H9 (cell line): ENCODE results near the gene PRKCA. TPM values are rescaled to one million over a fixed set of nuclear protein-coding genes. Genes with fewer than 3 reads are reported as not detected.

Experiments used
- DNase-seq: peaks from one replicate; pipeline ENCODE4 v3.0.0-alpha.2; 2017
- H2AFZ ChIP-seq: one replicate; pipeline ENCODE4 v1.6.1; 2013; ENCODE audit warnings: mild to moderate bottlenecking, low read length, control low read depth, moderate library complexity
- H2AK5ac ChIP-seq: 2 replicates; pipeline ENCODE4 v1.6.1; 2013; ENCODE audit warnings: low read length, control low read depth, mixed read lengths; ENCODE audit not compliant: insufficient read length
- H2BK120ac ChIP-seq: one replicate; pipeline ENCODE4 v1.6.1; 2013; ENCODE audit warnings: low read depth, mild to moderate bottlenecking, low read length, control low read depth, inconsistent platforms; ENCODE audit not compliant: poor library complexity, severe bottlenecking
- H2BK12ac ChIP-seq: 2 replicates; pipeline ENCODE4 v1.6.1; 2013; ENCODE audit warnings: low read length, control low read depth, mixed read lengths, low read depth; ENCODE audit not compliant: insufficient read length
- H2BK15ac ChIP-seq: 2 replicates; pipeline ENCODE4 v1.6.1; 2013; ENCODE audit warnings: low read depth, low read length, control low read depth
- H2BK20ac ChIP-seq: one replicate; pipeline ENCODE4 v1.6.1; 2013; ENCODE audit warnings: low read depth, mild to moderate bottlenecking, low read length, control low read depth, inconsistent platforms; ENCODE audit not compliant: poor library complexity, severe bottlenecking
- H2BK5ac ChIP-seq: 2 replicates; pipeline ENCODE4 v1.6.1; 2013; ENCODE audit warnings: low read length, control low read depth, mixed read lengths; ENCODE audit not compliant: insufficient read length
- H3K14ac ChIP-seq: 2 replicates; pipeline ENCODE4 v1.6.1; 2013; ENCODE audit warnings: low read length, control low read depth; ENCODE audit not compliant: insufficient read depth
- H3K18ac ChIP-seq: 2 replicates; pipeline ENCODE4 v1.6.1; 2013; ENCODE audit warnings: low read depth, mild to moderate bottlenecking, mixed read lengths, low read length, control low read depth; ENCODE audit not compliant: insufficient read length
- H3K23ac ChIP-seq: 2 replicates; pipeline ENCODE4 v1.6.1; 2013; ENCODE audit warnings: low read length, control low read depth, mixed read lengths, low read depth; ENCODE audit not compliant: insufficient read length
- H3K23me2 ChIP-seq: 2 replicates; pipeline ENCODE4 v1.6.1; 2013; ENCODE audit warnings: low read depth, mild to moderate bottlenecking, mixed read lengths, low read length, control low read depth; ENCODE audit not compliant: insufficient read length, poor library complexity, severe bottlenecking
- H3K27ac ChIP-seq: 2 replicates; pipeline ENCODE4 v1.5.1; 2013; ENCODE audit warnings: low read length, control low read depth, mixed read lengths, low read depth; ENCODE audit not compliant: insufficient read length
- H3K27me3 ChIP-seq: 2 replicates; pipeline ENCODE4 v1.6.1; 2013; ENCODE audit warnings: low read length, control low read depth, inconsistent platforms; ENCODE audit not compliant: insufficient read depth
- H3K4ac ChIP-seq: 2 replicates; pipeline ENCODE4 v1.6.1; 2013; ENCODE audit warnings: low read depth, mild to moderate bottlenecking, control low read depth, inconsistent platforms, low read length, moderate library complexity
- H3K4me1 ChIP-seq: 2 replicates; pipeline ENCODE4 v1.6.1; 2013; ENCODE audit warnings: low read length, control low read depth, inconsistent platforms; ENCODE audit not compliant: insufficient read depth
- H3K4me2 ChIP-seq: 2 replicates; pipeline ENCODE4 v1.6.1; 2013; ENCODE audit warnings: low read length, control low read depth, mixed read lengths; ENCODE audit not compliant: insufficient read length, insufficient read depth
- H3K56ac ChIP-seq: 2 replicates; pipeline ENCODE4 v1.6.1; 2013; ENCODE audit warnings: low read depth, mild to moderate bottlenecking, mixed read lengths, low read length, control low read depth; ENCODE audit not compliant: insufficient read length
- H3K79me1 ChIP-seq: 2 replicates; pipeline ENCODE4 v1.6.1; 2013; ENCODE audit warnings: low read depth, mild to moderate bottlenecking, moderate library complexity, low read length, control low read depth, inconsistent platforms; ENCODE audit not compliant: insufficient read depth, poor library complexity, severe bottlenecking
- H3K79me2 ChIP-seq: 2 replicates; pipeline ENCODE4 v1.6.1; 2013; ENCODE audit warnings: low read length, control low read depth, inconsistent platforms; ENCODE audit not compliant: insufficient read depth
- H3K9ac ChIP-seq: 2 replicates; pipeline ENCODE4 v1.6.1; 2013; ENCODE audit warnings: low read length, control low read depth, mixed read lengths; ENCODE audit not compliant: insufficient read length; ENCODE audit errors: extremely low read depth
- H3K9me3 ChIP-seq: one replicate; pipeline ENCODE4 v1.6.1; 2013; ENCODE audit warnings: low read depth, low read length, inconsistent platforms; ENCODE audit not compliant: control insufficient read depth
- H3T11ph ChIP-seq: one replicate; pipeline ENCODE4 v1.6.1; 2013; ENCODE audit warnings: mild to moderate bottlenecking, low read length, control low read depth, inconsistent platforms
- H4K20me1 ChIP-seq: one replicate; pipeline ENCODE4 v1.6.1; 2013; ENCODE audit not compliant: control insufficient read depth, insufficient read length, insufficient read depth
- H4K5ac ChIP-seq: 2 replicates; pipeline ENCODE4 v1.6.1; 2013; ENCODE audit warnings: low read depth, mild to moderate bottlenecking, mixed read lengths, low read length, control low read depth; ENCODE audit not compliant: insufficient read length
- H4K8ac ChIP-seq: replicated peaks from 2 replicates; pipeline ENCODE4 v1.6.1; 2013; ENCODE audit warnings: low read length, control low read depth, mixed read lengths, low read depth; ENCODE audit not compliant: insufficient read length
- H4K91ac ChIP-seq: 2 replicates; pipeline ENCODE4 v1.6.1; 2013; ENCODE audit warnings: low read depth, mild to moderate bottlenecking, moderate library complexity, mixed read lengths, low read length, control low read depth; ENCODE audit not compliant: insufficient read length
- H3K27ac Mint-ChIP-seq, 3 experiments: 2 replicates in 2 of 3; 3 replicates in 1 of 3; pipeline ENCODE4 v1.8.0; 2020 to 2021; ENCODE audit warnings: mixed read lengths in 3 of 3, mild to moderate bottlenecking in 1 of 3, moderate library complexity in 1 of 3
- H3K27me3 Mint-ChIP-seq: 2 replicates; pipeline ENCODE4 v1.8.0; 2021; ENCODE audit warnings: low read depth, mild to moderate bottlenecking, moderate library complexity, mixed read lengths
- H3K36me3 Mint-ChIP-seq, 3 experiments: 2 replicates in 2 of 3; 3 replicates in 1 of 3; pipeline ENCODE4 v1.8.0; 2020 to 2021; ENCODE audit warnings: low read depth in 3 of 3, mixed read lengths in 3 of 3; ENCODE audit not compliant: insufficient read depth in 1 of 3
- H3K4me1 Mint-ChIP-seq, 2 experiments: 2 replicates each; pipeline ENCODE4 v1.8.0; 2020; ENCODE audit warnings: mixed read lengths in 2 of 2
- H3K4me3 Mint-ChIP-seq, 2 experiments: 2 replicates in 1 of 2; 3 replicates in 1 of 2; pipeline ENCODE4 v1.8.0; 2020 to 2021; ENCODE audit warnings: mild to moderate bottlenecking in 2 of 2, mixed read lengths in 2 of 2, moderate library complexity in 1 of 2
- H3K9me3 Mint-ChIP-seq, 2 experiments: 2 replicates in 1 of 2; 3 replicates in 1 of 2; pipeline ENCODE4 v1.8.0; 2020; ENCODE audit warnings: mild to moderate bottlenecking in 2 of 2, mixed read lengths in 2 of 2, moderate library complexity in 1 of 2
- CTCF ChIP-seq: fragments of 200-600 bp; sonication (generic); conservative IDR thresholded peaks from 3 replicates; pipeline ENCODE4 v1.8.0; 2021; ENCODE audit warnings: antibody characterized with exemption, mild to moderate bottlenecking
- WGBS: extraction: QIAGEN DNeasy Blood & Tissue Kit; methylation state at CpG from one replicate; pipeline ENCODE4 v1.1.7; 2013; ENCODE audit warnings: missing lambda C conversion rate, low lambda C conversion rate, mixed read lengths; ENCODE audit not compliant: insufficient read length; ENCODE audit errors: extremely low coverage; 5-methylcytosine and 5-hydroxymethylcytosine counted together
- total RNA-seq: library from RNA; stranded (reverse); gene quantifications from 2 replicates; pipeline ENCODE4 v1.2.1, GENCODE V29; 2021

PRKCA gene
- total RNA-seq, 1 experiment from 2014 or later: 10.5 TPM

- no peak overlapping the region for H2AK5ac ChIP-seq
- H2AFZ ChIP-seq: no peak overlapping the region
- Mint-ChIP-seq H3K27ac (no peak overlapping the region; a peak in 2 of 7 replicates), H3K4me3 (no peak overlapping the region; a peak in 1 of 5 replicates), H3K4me1 (peaks cover 57 to 68% of the 10 kb centered on the region in 2 experiments), H3K27me3 (peaks cover 2% of the 10 kb centered on the region; the same call in 1 of the 2 replicates), H3K36me3 (no peaks in the 10 kb centered on the region; a peak in 1 of 7 replicates), H3K9me3 (no peaks in the 10 kb centered on the region)
- no peak overlapping the region for H3T11ph ChIP-seq
- no peaks in the 10 kb centered on the region for H3K23me2 ChIP-seq
- H3K56ac ChIP-seq: no peak overlapping the region
- H2BK15ac ChIP-seq: no peak overlapping the region
- H2BK5ac ChIP-seq: no peak overlapping the region
- TF ChIP-seq CTCF: no peak
- no peaks in the 10 kb centered on the region for H3K79me2 ChIP-seq
- H3K9me3 ChIP-seq: no peaks in the 10 kb centered on the region
- DNase-seq: no peak
- no peak overlapping the region for H3K18ac ChIP-seq
- H3K4me1 ChIP-seq: peaks cover 7% of the 10 kb centered on the region
- no peak overlapping the region for H3K4me2 ChIP-seq
- no peak overlapping the region for H3K27ac ChIP-seq
- no peak overlapping the region for H3K23ac ChIP-seq
- no peak overlapping the region for H2BK120ac ChIP-seq
- WGBS: no CpG with 5 or more reads among the region's 6 CpGs
- H2BK20ac ChIP-seq: no peak overlapping the region
- no peak overlapping the region for H4K91ac ChIP-seq
- no peak overlapping the region for H4K8ac ChIP-seq
- no peak overlapping the region for H2BK12ac ChIP-seq
- no peaks in the 10 kb centered on the region for H3K27me3 ChIP-seq
- no peak overlapping the region for H4K5ac ChIP-seq
- no peak overlapping the region for H3K4ac ChIP-seq
- H3K9ac ChIP-seq: no peak overlapping the region
- H3K79me1 ChIP-seq: no peaks in the 10 kb centered on the region
- H4K20me1 ChIP-seq: no peaks in the 10 kb centered on the region
- H3K14ac ChIP-seq: no peak overlapping the region
Measured at GRCh38 chr17:66713533-66714042, 411.2 kb downstream of the PRKCA start.
